ENCODE data around the gene CDK7. TPM values are rescaled to one million over a fixed set of nuclear protein-coding genes. Genes with fewer than 3 reads are reported as not detected.

The CDK7 gene
- total and polyA plus RNA-seq, 9 of the 15 experiments (the other 6 are each of a cell fraction or from before 2014, with no cell fraction given): 41.7 to 143 (median 65.3) TPM

DNA sequence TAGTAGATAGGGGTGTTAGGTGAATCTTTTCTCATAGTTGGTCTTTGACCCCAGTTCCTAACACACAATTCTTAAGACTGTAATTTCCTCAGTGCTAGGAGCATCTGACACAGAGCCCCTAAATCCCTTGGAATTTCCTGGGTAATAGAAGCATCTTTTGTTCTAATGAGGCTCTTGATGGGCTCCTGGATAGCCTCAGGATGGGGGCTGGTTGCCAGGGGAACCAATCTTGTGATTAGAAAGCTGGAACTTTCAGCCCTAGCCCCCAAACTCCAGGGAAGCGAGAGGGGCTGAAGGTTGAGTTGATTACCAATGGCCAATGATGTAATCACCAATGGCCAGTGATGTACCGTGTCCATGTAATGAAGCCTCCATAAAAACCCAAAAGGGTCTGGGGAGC lies 53.4 kb downstream of the CDK7 start:
- no peak overlapping the region for H3K4me3 ChIP-seq
- no peak overlapping the region for H3K9ac ChIP-seq (ENCODE audit: insufficient read depth in 1 of 2, low read depth in 2 of 2, low read length in 2 of 2)
- ChIA-PET POLR2A (interaction anchor here (1.3 to 1.9 kb wide), 3 partner anchors 8 to 13 kb away, joined by 3 to 6 read pairs (median 4); no protein-coding TSS in a partner anchor), CTCF (ENCODE audit: low intra/inter-chr PET ratio) (no interaction called here)
- WGBS (ENCODE audit: insufficient coverage, low coverage, missing lambda C conversion rate): 35% methylated on average over 2 of the region's 2 CpGs
- FAIRE-seq: no peak
- intact Hi-C loops (cut with micrococcal nuclease): no loop called here
- H3K9me3 ChIP-seq (replicated peaks; ENCODE audit: control insufficient read depth, insufficient read depth, low read depth, low read length): no peaks in the 10 kb centered on the region
- ATAC-seq: no peak
- H3K9me1 ChIP-seq (ENCODE audit: control insufficient read depth, insufficient read depth, low read length): no peaks in the 10 kb centered on the region
- in situ Hi-C loops (cut with MboI): no loop called here
- H3K4me2 ChIP-seq (ENCODE audit: insufficient read depth, low read length): no peak overlapping the region
- no peak for TF ChIP-seq NR2C2 (CRISPR knock-in tag; IDR thresholded peaks at IDR 0.05)
- TF ChIP-seq NR2C2 (tag; IDR thresholded peaks at IDR 0.05): no peak
- TF ChIP-seq, protein P1, sequence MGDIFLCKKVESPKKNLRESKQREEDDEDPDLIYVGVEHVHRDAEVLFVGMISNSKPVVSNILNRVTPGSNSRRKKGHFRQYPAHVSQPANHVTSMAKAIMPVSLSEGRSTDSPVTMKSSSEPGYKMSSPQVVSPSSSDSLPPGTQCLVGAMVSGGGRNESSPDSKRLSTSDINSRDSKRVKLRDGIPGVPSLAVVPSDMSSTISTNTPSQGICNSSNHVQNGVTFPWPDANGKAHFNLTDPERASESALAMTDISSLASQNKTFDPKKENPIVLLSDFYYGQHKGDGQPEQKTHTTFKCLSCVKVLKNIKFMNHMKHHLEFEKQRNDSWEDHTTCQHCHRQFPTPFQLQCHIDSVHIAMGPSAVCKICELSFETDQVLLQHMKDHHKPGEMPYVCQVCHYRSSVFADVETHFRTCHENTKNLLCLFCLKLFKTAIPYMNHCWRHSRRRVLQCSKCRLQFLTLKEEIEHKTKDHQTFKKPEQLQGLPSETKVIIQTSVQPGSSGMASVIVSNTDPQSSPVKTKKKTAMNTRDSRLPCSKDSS (IDR thresholded peaks at IDR 0.05; ENCODE audit: low read depth, partially characterized antibody): no peak
- TF ChIP-seq, protein P2, sequence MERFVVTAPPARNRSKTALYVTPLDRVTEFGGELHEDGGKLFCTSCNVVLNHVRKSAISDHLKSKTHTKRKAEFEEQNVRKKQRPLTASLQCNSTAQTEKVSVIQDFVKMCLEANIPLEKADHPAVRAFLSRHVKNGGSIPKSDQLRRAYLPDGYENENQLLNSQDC (CRISPR knock-in tag; IDR thresholded peaks at IDR 0.05): no peak
- TF ChIP-seq, protein P3, sequence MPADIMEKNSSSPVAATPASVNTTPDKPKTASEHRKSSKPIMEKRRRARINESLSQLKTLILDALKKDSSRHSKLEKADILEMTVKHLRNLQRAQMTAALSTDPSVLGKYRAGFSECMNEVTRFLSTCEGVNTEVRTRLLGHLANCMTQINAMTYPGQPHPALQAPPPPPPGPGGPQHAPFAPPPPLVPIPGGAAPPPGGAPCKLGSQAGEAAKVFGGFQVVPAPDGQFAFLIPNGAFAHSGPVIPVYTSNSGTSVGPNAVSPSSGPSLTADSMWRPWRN (IDR thresholded peaks at IDR 0.05; ENCODE audit: low read depth): no peak
- TF ChIP-seq RFX1 (IDR thresholded peaks at IDR 0.05): peak; percentile 24; the same call in 1 of the 2 replicates
- peaks cover 6% of the 10 kb centered on the region; the same call in 1 of the 3 replicates for H3K36me3 ChIP-seq (ENCODE audit: control insufficient read depth, insufficient read depth, low read length)
- H4K20me1 ChIP-seq (replicated peaks; ENCODE audit: control insufficient read depth, insufficient read depth, low read length): no peaks in the 10 kb centered on the region
- no peaks in the 10 kb centered on the region for H3K27me3 ChIP-seq (ENCODE audit: control insufficient read depth in 2 of 2, insufficient read depth in 2 of 2, low read length in 2 of 2)
- DNase-seq (ENCODE audit: extremely low read depth in 1 of 4, low spot score in 3 of 4): no peak
- H3K27ac ChIP-seq (ENCODE audit: extremely low read depth, low read depth, low read length): no peak overlapping the region
- no peak overlapping the region for H2AFZ ChIP-seq (ENCODE audit: low read depth, low read length)
- H3K79me2 ChIP-seq (ENCODE audit: control insufficient read depth, insufficient read depth, low read length): no peaks in the 10 kb centered on the region
- no TSS peak for BruUV-seq (replicated peaks)
- H3K4me1 ChIP-seq (replicated peaks in 1 of 2; ENCODE audit: control insufficient read depth in 2 of 2, insufficient read depth in 2 of 2, low read length in 2 of 2): no peaks in the 10 kb centered on the region

All from K562 (cell line).